GM20000 (cell line): Measurements from ENCODE around the gene HSD17B4.
"Not testable (repeated sequence)": the region's sequence is repeated elsewhere in the genome, so short reads cannot be mapped to it uniquely, and the experiment has no call there.

Experiments used
- DNase-seq: peaks from one replicate; pipeline ENCODE4 v3.0.0; 2012; ENCODE audit warnings: low spot score
- TF ChIP-seq, protein P1 (sequence below): IDR thresholded peaks from 2 replicates; pipeline ENCODE4 v1.5.1; 2012; ENCODE audit warnings: mild to moderate bottlenecking, control low read depth; ENCODE audit errors: extremely low read depth, missing control alignments

The HSD17B4 gene

DNA sequence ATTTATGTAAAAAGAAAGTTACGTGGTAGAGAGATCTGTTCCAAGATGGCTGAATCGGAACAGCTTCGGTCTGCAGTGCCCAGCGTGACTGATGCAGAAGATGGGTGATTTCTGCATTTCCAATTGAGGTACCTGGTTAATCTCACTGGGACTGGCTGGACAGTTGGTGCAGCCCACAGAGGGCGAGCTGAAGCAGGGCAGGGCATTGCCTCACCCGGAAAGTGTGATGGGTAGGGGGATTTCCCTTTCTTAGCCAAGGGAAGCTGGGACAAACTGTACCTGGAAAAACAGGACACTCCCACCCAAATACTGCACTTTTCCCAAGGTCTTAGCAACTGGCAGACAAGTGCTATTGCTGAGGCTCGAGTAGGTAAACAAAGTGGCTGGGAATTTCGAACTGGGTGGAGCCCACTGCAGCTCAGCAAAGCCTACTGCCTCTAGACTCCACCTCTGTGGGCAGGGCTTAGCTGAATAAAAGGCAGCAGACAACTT, 13.1 kb upstream of the HSD17B4 start:
- no peak for DNase-seq
- TF ChIP-seq, protein P1, sequence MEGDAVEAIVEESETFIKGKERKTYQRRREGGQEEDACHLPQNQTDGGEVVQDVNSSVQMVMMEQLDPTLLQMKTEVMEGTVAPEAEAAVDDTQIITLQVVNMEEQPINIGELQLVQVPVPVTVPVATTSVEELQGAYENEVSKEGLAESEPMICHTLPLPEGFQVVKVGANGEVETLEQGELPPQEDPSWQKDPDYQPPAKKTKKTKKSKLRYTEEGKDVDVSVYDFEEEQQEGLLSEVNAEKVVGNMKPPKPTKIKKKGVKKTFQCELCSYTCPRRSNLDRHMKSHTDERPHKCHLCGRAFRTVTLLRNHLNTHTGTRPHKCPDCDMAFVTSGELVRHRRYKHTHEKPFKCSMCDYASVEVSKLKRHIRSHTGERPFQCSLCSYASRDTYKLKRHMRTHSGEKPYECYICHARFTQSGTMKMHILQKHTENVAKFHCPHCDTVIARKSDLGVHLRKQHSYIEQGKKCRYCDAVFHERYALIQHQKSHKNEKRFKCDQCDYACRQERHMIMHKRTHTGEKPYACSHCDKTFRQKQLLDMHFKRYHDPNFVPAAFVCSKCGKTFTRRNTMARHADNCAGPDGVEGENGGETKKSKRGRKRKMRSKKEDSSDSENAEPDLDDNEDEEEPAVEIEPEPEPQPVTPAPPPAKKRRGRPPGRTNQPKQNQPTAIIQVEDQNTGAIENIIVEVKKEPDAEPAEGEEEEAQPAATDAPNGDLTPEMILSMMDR, result no peak

DNA sequence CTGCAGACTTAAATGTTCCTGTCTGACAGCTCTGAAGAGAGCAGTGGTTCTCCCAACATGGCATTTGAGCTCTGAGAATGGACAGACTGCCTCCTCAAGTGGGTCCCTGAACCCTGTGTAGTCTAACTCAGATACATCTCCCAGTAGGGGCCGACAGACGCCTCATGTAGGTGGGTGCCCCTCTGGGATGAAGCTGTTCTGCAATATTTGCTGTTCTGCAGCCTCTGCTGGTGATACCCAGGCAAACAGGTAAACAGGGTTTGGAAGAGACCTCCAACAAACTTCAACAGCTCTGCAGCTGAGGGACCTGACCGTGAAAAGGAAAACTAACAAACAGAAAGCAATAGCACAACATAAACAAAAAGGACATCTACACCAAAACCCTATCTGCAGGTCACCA, 12.7 kb upstream of the HSD17B4 start:
- not testable (repeated sequence) for DNase-seq

DNA sequence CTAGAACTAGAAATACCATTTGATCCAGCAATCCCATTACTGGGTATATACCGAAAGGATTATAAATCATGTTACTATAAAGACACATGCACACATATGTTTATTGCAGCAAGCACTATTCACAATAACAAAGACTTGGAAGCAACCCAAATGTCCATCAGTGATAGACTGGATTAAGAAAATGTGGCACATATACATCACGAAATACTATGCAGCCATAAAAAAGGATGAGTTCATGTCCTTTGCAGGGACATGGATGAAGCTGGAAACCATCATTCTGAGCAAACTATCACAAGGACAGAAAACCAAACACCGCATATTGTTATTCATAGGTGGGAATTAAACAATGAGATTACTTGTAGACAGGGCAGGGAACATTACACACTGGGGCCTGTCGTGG, 7.7 kb upstream of the HSD17B4 start:
- DNase-seq, result not testable (repeated sequence)

DNA sequence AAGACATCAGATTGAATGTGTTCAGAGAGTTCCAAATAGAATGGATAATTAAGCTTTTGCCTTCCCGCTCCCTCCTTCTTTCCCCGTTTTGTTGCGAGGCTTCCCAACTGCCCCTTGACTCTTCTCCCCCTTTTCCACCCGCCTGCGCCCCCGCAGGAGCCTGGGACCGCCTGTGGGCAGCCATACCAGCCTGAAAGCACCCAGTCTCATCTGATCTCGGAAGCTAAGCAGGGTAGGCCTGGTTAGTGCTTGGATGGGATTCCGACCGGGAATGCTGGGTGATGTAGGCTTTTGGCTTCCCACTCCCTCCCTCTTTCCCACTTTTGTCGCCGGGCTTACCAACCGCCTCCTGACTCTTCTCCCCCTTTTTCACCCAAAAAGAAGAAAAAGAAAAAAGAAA, 6.8 kb upstream of the HSD17B4 start:
- TF ChIP-seq, protein P1, result no peak
- DNase-seq, result no peak

DNA sequence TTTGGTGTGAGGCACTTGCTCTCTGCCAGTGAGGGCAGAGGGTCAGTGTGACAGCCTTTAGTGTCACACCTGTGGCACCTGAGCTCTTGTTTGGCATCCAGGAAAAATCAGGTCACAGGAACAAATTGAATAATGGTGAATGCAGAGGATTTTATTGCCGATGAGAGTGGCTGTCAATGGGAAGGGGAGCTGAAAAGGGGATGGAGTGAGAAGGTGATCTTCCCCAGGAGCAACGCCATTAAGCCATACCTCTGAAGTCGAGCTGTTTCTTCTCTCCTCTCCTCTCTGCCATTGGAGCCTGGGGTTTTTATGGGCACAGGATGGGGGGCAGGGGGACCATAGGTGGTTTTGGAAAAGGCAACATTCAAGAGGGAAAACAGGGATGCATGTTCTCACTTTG, 2.4 kb upstream of the HSD17B4 start:
- TF ChIP-seq, protein P1, result no peak
- DNase-seq, result no peak

DNA sequence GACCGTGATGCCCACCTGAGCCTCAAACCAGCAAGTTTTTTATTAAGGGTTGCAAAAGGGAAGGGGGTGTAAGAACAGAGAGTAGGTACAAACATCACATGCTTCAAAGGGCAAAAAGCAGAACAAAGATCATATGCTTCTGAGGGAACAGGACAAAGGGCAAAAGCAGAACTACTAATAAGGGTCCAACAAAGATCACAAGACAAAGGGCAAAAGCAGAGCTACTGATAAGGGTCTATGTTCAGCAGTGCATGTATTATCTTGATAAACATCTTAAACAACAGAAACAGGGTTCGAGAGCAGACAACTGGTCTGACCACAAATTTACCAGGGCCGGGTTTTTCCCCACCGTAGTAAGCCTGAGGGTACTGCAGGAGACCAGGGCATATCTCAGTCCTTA, 1.7 kb upstream of the HSD17B4 start:
- not testable (repeated sequence) for DNase-seq

DNA sequence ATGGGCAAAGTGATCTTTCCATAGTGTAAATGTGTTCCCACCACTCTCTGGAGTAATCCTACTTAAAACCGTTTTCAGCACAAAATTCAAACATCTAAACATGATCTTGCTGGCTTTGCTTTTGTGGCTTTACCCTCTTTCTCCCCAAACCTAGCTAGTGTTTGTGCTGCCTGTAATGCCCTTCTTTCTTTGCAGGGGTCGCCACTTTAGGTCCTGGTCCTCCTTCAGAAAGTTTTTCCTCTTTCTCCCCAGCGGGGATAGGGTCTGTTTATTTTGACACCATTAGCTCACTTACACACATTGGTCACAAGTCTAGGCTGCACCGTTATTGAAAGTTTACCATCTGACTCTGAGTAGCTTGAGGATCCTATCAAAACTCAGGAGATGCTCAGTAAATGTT, 736 bp upstream of the HSD17B4 start:
- TF ChIP-seq, protein P1, result no peak
- no peak for DNase-seq

DNA sequence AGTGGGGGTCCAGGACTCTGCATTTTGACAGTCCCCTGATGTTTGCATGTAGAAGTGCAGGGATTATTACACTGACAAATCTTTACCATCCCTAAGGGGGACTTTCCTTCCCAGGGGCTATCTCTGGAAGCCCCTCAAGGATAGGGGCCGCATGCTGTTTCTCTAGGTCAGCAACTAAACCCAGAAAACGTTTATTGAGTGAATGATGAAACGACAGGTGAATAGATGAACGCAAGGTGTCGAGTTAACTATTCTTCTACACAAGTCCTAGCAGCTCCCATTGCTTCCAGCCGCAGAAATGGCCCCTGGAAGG, 281 bp upstream of the HSD17B4 start:
- TF ChIP-seq, protein P1, result no peak
- DNase-seq, result no peak

DNA sequence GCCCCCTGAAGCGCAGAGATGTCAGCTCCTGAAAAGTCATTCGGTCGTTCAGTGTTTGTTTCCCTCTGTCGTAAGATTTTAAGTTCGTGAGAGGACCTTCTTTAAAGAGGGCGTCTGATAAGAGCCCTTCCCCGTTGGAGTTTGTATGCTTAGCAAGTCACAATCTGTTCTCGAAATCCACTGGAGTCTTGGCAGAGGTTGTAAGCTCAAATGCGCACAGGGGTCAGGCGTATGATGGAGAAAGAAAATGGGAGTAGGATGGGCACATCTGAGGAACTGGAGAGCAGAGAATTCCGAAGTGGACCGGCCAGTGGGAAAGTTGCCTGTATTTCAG, 710 bp downstream of the HSD17B4 start:
- TF ChIP-seq, protein P1, result no peak
- no peak for DNase-seq
